Mesothelial cell of epicardium (in vitro differentiated cells): ENCODE measurements around the gene GPR146. TPM values are rescaled to one million over a fixed set of nuclear protein-coding genes. Genes with fewer than 3 reads are reported as not detected.

Experiments
- DNase-seq, 2 experiments: peaks; one replicate each; pipeline ENCODE4 v3.0.0; 2021; ENCODE audit warnings: low spot score in 2 of 2; ENCODE audit not compliant: unreplicated experiment in 2 of 2
- H3K27ac Mint-ChIP-seq: 2 replicates; pipeline ENCODE4 v1.8.0; 2021; ENCODE audit warnings: mixed read lengths
- H3K27me3 Mint-ChIP-seq: 2 replicates; pipeline ENCODE4 v1.8.0; 2021; ENCODE audit warnings: low read depth, mixed read lengths
- H3K36me3 Mint-ChIP-seq: 2 replicates; pipeline ENCODE4 v1.8.0; 2021; ENCODE audit warnings: mixed read lengths
- H3K4me1 Mint-ChIP-seq: 2 replicates; pipeline ENCODE4 v1.8.0; 2021; ENCODE audit warnings: mixed read lengths
- H3K4me3 Mint-ChIP-seq: 2 replicates; pipeline ENCODE4 v1.8.0; 2021; ENCODE audit warnings: mild to moderate bottlenecking, moderate library complexity, mixed read lengths
- H3K9me3 Mint-ChIP-seq: 2 replicates; pipeline ENCODE4 v1.8.0; 2021; ENCODE audit warnings: mixed read lengths
- CTCF ChIP-seq: fragments of 200-600 bp; sonication (generic); IDR thresholded peaks from one replicate; pipeline ENCODE4 v1.5.0; 2021; ENCODE audit warnings: antibody characterized with exemption; ENCODE audit not compliant: unreplicated experiment
- total RNA-seq: library from RNA; stranded (reverse); gene quantifications from 3 replicates; pipeline ENCODE4 v1.2.1, GENCODE V29; 2021

Gene GPR146
- total RNA-seq, 1 donor from 2014 or later = 1.0 TPM

GRCh38 chr7:1014681-1015080 lies 29.7 kb upstream of the GPR146 start:
- Mint-ChIP-seq H3K4me3 (no peak overlapping the region), H3K4me1 (peaks cover 7% of the 10 kb centered on the region), H3K27me3 (no peaks in the 10 kb centered on the region), H3K9me3 (no peaks in the 10 kb centered on the region), H3K27ac (no peak overlapping the region), H3K36me3 (peaks cover 12% of the 10 kb centered on the region)
- TF ChIP-seq CTCF = no peak
- peak in 1 of 2 experiments; percentile 10 for DNase-seq

- Mint-ChIP-seq H3K36me3 (peaks cover 7% of the 10 kb centered on the region), H3K9me3 (no peaks in the 10 kb centered on the region), H3K27ac (no peak overlapping the region), H3K4me1 (peaks cover 7% of the 10 kb centered on the region), H3K4me3 (no peak overlapping the region), H3K27me3 (no peaks in the 10 kb centered on the region)
- peak in 1 of 2 experiments; percentile 17 for DNase-seq
- TF ChIP-seq CTCF = no peak
Measured at GRCh38 chr7:1015196-1016121, 28.9 kb upstream of the GPR146 start.

GRCh38 chr7:1016577-1017531 lies 27.5 kb upstream of the GPR146 start:
- no peak overlapping the region for H3K4me3 Mint-ChIP-seq
- peaks cover 7% of the 10 kb centered on the region for H3K4me1 Mint-ChIP-seq
- H3K27ac Mint-ChIP-seq = no peak overlapping the region
- no peaks in the 10 kb centered on the region for H3K9me3 Mint-ChIP-seq
- H3K27me3 Mint-ChIP-seq = no peaks in the 10 kb centered on the region
- H3K36me3 Mint-ChIP-seq = peaks cover 14% of the 10 kb centered on the region
- TF ChIP-seq CTCF = no peak
- no peak for DNase-seq

- peak in 1 of 2 experiments; percentile 12 for DNase-seq
- Mint-ChIP-seq H3K4me3 (no peak overlapping the region), H3K4me1 (peaks cover 7% of the 10 kb centered on the region), H3K9me3 (peaks cover 5% of the 10 kb centered on the region), H3K27ac (no peak overlapping the region), H3K36me3 (peaks cover 21% of the 10 kb centered on the region), H3K27me3 (no peaks in the 10 kb centered on the region)
- no peak for TF ChIP-seq CTCF
Measured at GRCh38 chr7:1017586-1018333, 26.6 kb upstream of the GPR146 start.

GRCh38 chr7:1018334-1018695 lies 26.0 kb upstream of the GPR146 start:
- DNase-seq = no peak
- Mint-ChIP-seq H3K27me3 (no peaks in the 10 kb centered on the region), H3K27ac (no peak overlapping the region), H3K9me3 (peaks cover 5% of the 10 kb centered on the region), H3K36me3 (peaks cover 21% of the 10 kb centered on the region), H3K4me1 (peaks cover 7% of the 10 kb centered on the region), H3K4me3 (no peak overlapping the region)
- TF ChIP-seq CTCF = no peak
